Ureter (tissue), 1 donor: ENCODE results near the gene CA10. TPM values are rescaled to one million over a fixed set of nuclear protein-coding genes. Genes with fewer than 3 reads are reported as not detected.

Source experiments
- DNase-seq: peaks from one replicate; pipeline ENCODE4 v3.0.0-alpha.2; 2020; ENCODE audit warnings: low spot score
- total RNA-seq: library from RNA; stranded (reverse); gene quantifications from one replicate; pipeline ENCODE4 v1.2.4, GENCODE V29; 2023
- donor health status: DM: yes; HTN: yes; CAD: no.

Gene CA10
- total RNA-seq, 1 donor from 2014 or later = not detected

GRCh38 chr17:51818777-51819176 lies 339.7 kb downstream of the CA10 start:
- no peak for DNase-seq

- DNase-seq = no peak
These were observed 340.6 kb downstream of the CA10 start for GRCh38 chr17:51817955-51818354.

GRCh38 chr17:51817117-51817516 lies 341.4 kb downstream of the CA10 start:
- no peak for DNase-seq

- no peak for DNase-seq
These were observed 343.4 kb downstream of the CA10 start for GRCh38 chr17:51815097-51815496.

GRCh38 chr17:51814521-51814920 lies 344.0 kb downstream of the CA10 start:
- no peak for DNase-seq

GRCh38 chr17:51813784-51814174 lies 344.7 kb downstream of the CA10 start:
- no peak for DNase-seq

GRCh38 chr17:51813140-51813783 lies 345.3 kb downstream of the CA10 start:
- no peak for DNase-seq

GRCh38 chr17:51807460-51807859 lies 351.1 kb downstream of the CA10 start:
- DNase-seq = no peak

- DNase-seq = no peak
These were observed 352.7 kb downstream of the CA10 start for GRCh38 chr17:51805765-51806164.

GRCh38 chr17:51805185-51805584 lies 353.3 kb downstream of the CA10 start:
- DNase-seq = no peak

- DNase-seq = no peak
These were observed 355.4 kb downstream of the CA10 start for GRCh38 chr17:51803161-51803560.

GRCh38 chr17:51802544-51802943 lies 356.0 kb downstream of the CA10 start:
- DNase-seq = no peak

- no peak for DNase-seq
These were observed 356.9 kb downstream of the CA10 start for GRCh38 chr17:51801626-51802025.

- DNase-seq = no peak
These were observed 358.5 kb downstream of the CA10 start for GRCh38 chr17:51799981-51800380.

GRCh38 chr17:51799240-51799639 lies 359.3 kb downstream of the CA10 start:
- DNase-seq = no peak

- no peak for DNase-seq
These were observed 361.4 kb downstream of the CA10 start for GRCh38 chr17:51797150-51797549.

GRCh38 chr17:51796026-51796425 lies 362.5 kb downstream of the CA10 start:
- DNase-seq = no peak

GRCh38 chr17:51795401-51795800 lies 363.1 kb downstream of the CA10 start:
- no peak for DNase-seq

GRCh38 chr17:51794466-51794865 lies 364.0 kb downstream of the CA10 start:
- no peak for DNase-seq

GRCh38 chr17:51793686-51794085 lies 364.8 kb downstream of the CA10 start:
- no peak for DNase-seq

GRCh38 chr17:51778842-51779241 lies 379.7 kb downstream of the CA10 start:
- no peak for DNase-seq

- no peak for DNase-seq
These were observed 388.3 kb downstream of the CA10 start for GRCh38 chr17:51770027-51770759.

- no peak for DNase-seq
These were observed 389.3 kb downstream of the CA10 start for GRCh38 chr17:51769231-51769630.

GRCh38 chr17:51768706-51769105 lies 389.8 kb downstream of the CA10 start:
- no peak for DNase-seq
